Suprapubic skin (tissue), 4 donors: ENCODE data around the gene SIGLEC5. TPM values are rescaled to one million over a fixed set of nuclear protein-coding genes. Genes with fewer than 3 reads are reported as not detected.

Experiments used
- DNase-seq, 2 donors: peaks; one replicate each; pipeline ENCODE4 v3.0.0-alpha.2; 2019; ENCODE audit warnings: low spot score in 2 of 2
- H3K27ac ChIP-seq: fragments of 200-600 bp; sonication (generic); one replicate; pipeline ENCODE4 v1.5.1; 2019
- H3K27me3 ChIP-seq: fragments of 200-600 bp; sonication (generic); one replicate; pipeline ENCODE4 v1.5.1; 2019
- H3K36me3 ChIP-seq: fragments of 200-600 bp; sonication (generic); one replicate; pipeline ENCODE4 v1.5.1; 2019
- H3K4me1 ChIP-seq: fragments of 200-600 bp; sonication (generic); one replicate; pipeline ENCODE4 v1.5.1; 2019
- H3K4me3 ChIP-seq: fragments of 200-600 bp; sonication (generic); one replicate; pipeline ENCODE4 v1.5.1; 2019; ENCODE audit warnings: mild to moderate bottlenecking
- H3K9me3 ChIP-seq: fragments of 200-600 bp; sonication (generic); one replicate; pipeline ENCODE4 v1.5.1; 2019
- CTCF ChIP-seq, 2 donors: fragments of 200-600 bp in 1 of 2; fragments of 450-650 bp in 1 of 2; sonication (generic) in 1 of 2; IDR thresholded peaks; one replicate each; pipeline ENCODE4 v1.5.1; 2016 to 2019; ENCODE audit warnings: antibody characterized with exemption in 2 of 2, mild to moderate bottlenecking in 1 of 2, moderate library complexity in 1 of 2
- EP300 ChIP-seq: sonication (generic); formaldehyde crosslinking; IDR thresholded peaks from one replicate; pipeline ENCODE4 v1.6.1; 2017; ENCODE audit warnings: antibody characterized with exemption
- POLR2A ChIP-seq, 2 donors: fragments of 450-650 bp; IDR thresholded peaks; one replicate each; pipeline ENCODE4 v1.6.1; 2017; ENCODE audit warnings: antibody characterized with exemption in 2 of 2, mild to moderate bottlenecking in 2 of 2, moderate library complexity in 2 of 2
- POLR2AphosphoS5 ChIP-seq, 3 donors: sonication (generic); formaldehyde crosslinking; IDR thresholded peaks; one replicate each; pipeline ENCODE4 v1.6.1; 2017; ENCODE audit warnings: antibody characterized with exemption in 3 of 3
- WGBS: methylation state at CpG from one replicate; pipeline ENCODE4 v1.1.5; 2018; 5-methylcytosine and 5-hydroxymethylcytosine counted together
- total RNA-seq, 4 donors: library from RNA; depleted of rRNA; stranded (reverse); fragments of >200 nt; gene quantifications; one replicate each; pipeline ENCODE4 v1.1.0, GENCODE V29; 2016

SIGLEC5 gene
- total RNA-seq, 4 donors from 2014 or later: 0.38 TPM; not detected in 3

- TF ChIP-seq POLR2AphosphoS5 (IDR thresholded peaks at IDR 0.05) (no peak), POLR2A (IDR thresholded peaks at IDR 0.05) (no peak), EP300 (no peak), CTCF (IDR thresholded peaks at IDR 0.05) (no peak)
- Histone ChIP-seq H3K4me3 (no peak overlapping the region), H3K9me3 (peaks cover 8% of the 10 kb centered on the region), H3K27me3 (peaks cover 6% of the 10 kb centered on the region), H3K27ac (no peak overlapping the region), H3K36me3 (peaks cover 2% of the 10 kb centered on the region), H3K4me1 (peaks cover 14% of the 10 kb centered on the region)
- DNase-seq: no peak
- WGBS: 67% methylated on average over 1 of the region's 1 CpG
Measured at GRCh38 chr19:51592521-51592920, 37.7 kb downstream of the SIGLEC5 start.

GRCh38 chr19:51590441-51590840, 39.8 kb downstream of the SIGLEC5 start:
- DNase-seq: no peak
- H3K4me1 ChIP-seq: peaks cover 14% of the 10 kb centered on the region
- no peaks in the 10 kb centered on the region for H3K27me3 ChIP-seq
- peaks cover 17% of the 10 kb centered on the region for H3K36me3 ChIP-seq
- peaks cover 19% of the 10 kb centered on the region for H3K9me3 ChIP-seq
- no peak overlapping the region for H3K4me3 ChIP-seq
- TF ChIP-seq CTCF (IDR thresholded peaks at IDR 0.05): no peak
- 76% methylated on average over 2 of the region's 3 CpGs for WGBS
- no peak overlapping the region for H3K27ac ChIP-seq

- 95% methylated on average over 2 of the region's 2 CpGs for WGBS
- peaks cover 19% of the 10 kb centered on the region for H3K9me3 ChIP-seq
- no peaks in the 10 kb centered on the region for H3K27me3 ChIP-seq
Measured at GRCh38 chr19:51589511-51589910, 40.7 kb downstream of the SIGLEC5 start.

GRCh38 chr19:51587264-51588191, 42.7 kb downstream of the SIGLEC5 start:
- no peaks in the 10 kb centered on the region for H3K4me1 ChIP-seq
- H3K27ac ChIP-seq: no peak overlapping the region
- TF ChIP-seq CTCF (IDR thresholded peaks at IDR 0.05): no peak
- no peak for TF ChIP-seq POLR2AphosphoS5 (IDR thresholded peaks at IDR 0.05)
- no peak for TF ChIP-seq POLR2A (IDR thresholded peaks at IDR 0.05)
- TF ChIP-seq EP300: no peak
- WGBS: 96% methylated on average over 9 of the region's 9 CpGs
- no peak for DNase-seq
- peaks cover 39% of the 10 kb centered on the region for H3K36me3 ChIP-seq
- peaks cover 19% of the 10 kb centered on the region for H3K9me3 ChIP-seq
- H3K27me3 ChIP-seq: no peaks in the 10 kb centered on the region
- no peak overlapping the region for H3K4me3 ChIP-seq

More at GRCh38 chr19:51589511-51589910, 40.7 kb downstream of the SIGLEC5 start:
- Histone ChIP-seq H3K4me1 (peaks cover 11% of the 10 kb centered on the region), H3K4me3 (no peak overlapping the region), H3K27ac (no peak overlapping the region), H3K36me3 (peaks cover 22% of the 10 kb centered on the region)
- DNase-seq: no peak
- TF ChIP-seq POLR2A (IDR thresholded peaks at IDR 0.05) (no peak), EP300 (no peak), POLR2AphosphoS5 (IDR thresholded peaks at IDR 0.05) (no peak), CTCF (IDR thresholded peaks at IDR 0.05) (no peak)

- Histone ChIP-seq H3K36me3 (peaks cover 46% of the 10 kb centered on the region), H3K27me3 (no peaks in the 10 kb centered on the region), H3K4me1 (no peaks in the 10 kb centered on the region), H3K9me3 (peaks cover 19% of the 10 kb centered on the region), H3K4me3 (no peak overlapping the region), H3K27ac (no peak overlapping the region)
- DNase-seq: no peak
- TF ChIP-seq POLR2AphosphoS5 (IDR thresholded peaks at IDR 0.05) (no peak), EP300 (no peak), POLR2A (IDR thresholded peaks at IDR 0.05) (no peak), CTCF (IDR thresholded peaks at IDR 0.05) (no peak)
- WGBS: 98% methylated on average over 4 of the region's 4 CpGs
Measured at GRCh38 chr19:51586799-51587198, 43.4 kb downstream of the SIGLEC5 start.
